Muscle of arm (tissue), 14 donors: Measurements from ENCODE around the gene PPP2R3B. TPM values are rescaled to one million over a fixed set of nuclear protein-coding genes. Genes with fewer than 3 reads are reported as not detected.
"Not testable (repeated sequence)": the region's sequence is repeated elsewhere in the genome, so short reads cannot be mapped to it uniquely, and the experiment has no call there.

ENCODE experiments used
- DNase-seq: peaks from one replicate; pipeline ENCODE4 v3.0.0-alpha.2; 2013
- long read RNA-seq, 11 donors: transcript quantifications; one replicate each; lab custom pipeline, GENCODE V29; 2026
- polyA plus RNA-seq, 12 donors: library from polyadenylated mRNA; unstranded; fragments of 120-200 nt; gene quantifications; one replicate each; pipeline ENCODE4 v1.2.1, GENCODE V29; 2013; ENCODE audit not compliant: insufficient read length in 12 of 12

The PPP2R3B gene, protein sequence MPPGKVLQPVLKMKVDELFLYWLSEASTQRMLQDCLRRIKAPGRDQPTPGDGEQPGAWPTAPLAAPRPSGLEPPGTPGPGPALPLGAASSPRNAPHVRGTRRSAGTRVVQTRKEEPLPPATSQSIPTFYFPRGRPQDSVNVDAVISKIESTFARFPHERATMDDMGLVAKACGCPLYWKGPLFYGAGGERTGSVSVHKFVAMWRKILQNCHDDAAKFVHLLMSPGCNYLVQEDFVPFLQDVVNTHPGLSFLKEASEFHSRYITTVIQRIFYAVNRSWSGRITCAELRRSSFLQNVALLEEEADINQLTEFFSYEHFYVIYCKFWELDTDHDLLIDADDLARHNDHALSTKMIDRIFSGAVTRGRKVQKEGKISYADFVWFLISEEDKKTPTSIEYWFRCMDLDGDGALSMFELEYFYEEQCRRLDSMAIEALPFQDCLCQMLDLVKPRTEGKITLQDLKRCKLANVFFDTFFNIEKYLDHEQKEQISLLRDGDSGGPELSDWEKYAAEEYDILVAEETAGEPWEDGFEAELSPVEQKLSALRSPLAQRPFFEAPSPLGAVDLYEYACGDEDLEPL
- polyA plus RNA-seq: 100 to 1,000 TPM in 11 of 12 donors, not detected in 1; 109 to 264 (median 171) TPM
- long read RNA-seq, donor 1, partial matches to known transcripts: 0 of 5 reads
- long read RNA-seq, donor 1, other reads (novel, unspliced or antisense): 0 of 5 reads
- long read RNA-seq, donor 2, transcript PPP2R3B-202 (13 exons, 2,151 nt): major isoform, 6 of 41 reads
- long read RNA-seq, donor 2, partial matches to known transcripts: 0 of 41 reads
- long read RNA-seq, donor 2, other reads (novel, unspliced or antisense): 34 of 41 reads
- long read RNA-seq, donor 3, partial matches to known transcripts: 6 of 29 reads
- long read RNA-seq, donor 3, other reads (novel, unspliced or antisense): 22 of 29 reads
- long read RNA-seq, donor 4, partial matches to known transcripts: 0 of 14 reads
- long read RNA-seq, donor 4, other reads (novel, unspliced or antisense): 13 of 14 reads
- long read RNA-seq, donor 5, partial matches to known transcripts: 10 of 62 reads
- long read RNA-seq, donor 5, other reads (novel, unspliced or antisense): 48 of 62 reads
- long read RNA-seq, donor 6, partial matches to known transcripts: 0 of 36 reads
- long read RNA-seq, donor 6, other reads (novel, unspliced or antisense): 34 of 36 reads
- long read RNA-seq, donor 7, partial matches to known transcripts: 0 of 17 reads
- long read RNA-seq, donor 7, other reads (novel, unspliced or antisense): 14 of 17 reads
- long read RNA-seq, donor 8, partial matches to known transcripts: 6 of 51 reads
- long read RNA-seq, donor 8, other reads (novel, unspliced or antisense): 43 of 51 reads
- long read RNA-seq, donor 9, partial matches to known transcripts: 0 of 13 reads
- long read RNA-seq, donor 9, other reads (novel, unspliced or antisense): 11 of 13 reads
- long read RNA-seq, donor 10, partial matches to known transcripts: 5 of 54 reads
- long read RNA-seq, donor 10, other reads (novel, unspliced or antisense): 46 of 54 reads
- long read RNA-seq, donor 11, partial matches to known transcripts: 0 of 32 reads
- long read RNA-seq, donor 11, other reads (novel, unspliced or antisense): 29 of 32 reads

- DNase-seq: peak; percentile 99
These were observed at the start of gene PPP2R3B for GRCh38 chrX:386768-387575. Gene PPP2R3B (minus strand): TSS chrX:386907. CDS start chrX:386691, 216 bp downstream.

DNA sequence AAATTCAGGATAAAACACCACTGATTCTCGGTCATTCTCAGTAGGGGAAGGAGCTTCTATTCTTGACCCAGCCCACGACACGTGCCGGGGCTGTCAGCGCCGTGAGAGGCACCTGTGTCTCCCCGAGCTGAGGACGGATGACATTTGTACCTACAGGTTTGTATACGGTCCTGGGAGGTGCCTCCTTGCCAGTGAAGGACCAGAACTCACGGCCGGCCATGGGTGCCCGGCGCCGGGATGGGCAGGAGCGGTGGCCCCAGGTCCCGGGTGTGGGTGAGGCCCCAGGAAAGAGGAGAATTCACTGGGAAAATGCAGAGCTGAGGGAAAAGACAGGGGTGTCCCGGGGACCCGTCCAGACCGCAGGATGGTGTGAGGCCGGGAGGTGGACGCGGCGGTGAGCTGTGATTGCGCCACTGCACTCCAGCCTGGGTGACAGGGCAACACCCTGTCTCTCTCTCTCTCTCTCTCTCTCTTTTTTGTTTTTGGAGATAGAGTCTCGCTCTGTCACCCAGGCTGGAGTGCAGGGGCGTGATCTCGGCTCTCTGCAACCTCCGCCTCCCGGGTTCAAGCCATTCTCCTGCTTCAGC lies 48.9 kb upstream of the PPP2R3B start:
- no peak for DNase-seq

DNA sequence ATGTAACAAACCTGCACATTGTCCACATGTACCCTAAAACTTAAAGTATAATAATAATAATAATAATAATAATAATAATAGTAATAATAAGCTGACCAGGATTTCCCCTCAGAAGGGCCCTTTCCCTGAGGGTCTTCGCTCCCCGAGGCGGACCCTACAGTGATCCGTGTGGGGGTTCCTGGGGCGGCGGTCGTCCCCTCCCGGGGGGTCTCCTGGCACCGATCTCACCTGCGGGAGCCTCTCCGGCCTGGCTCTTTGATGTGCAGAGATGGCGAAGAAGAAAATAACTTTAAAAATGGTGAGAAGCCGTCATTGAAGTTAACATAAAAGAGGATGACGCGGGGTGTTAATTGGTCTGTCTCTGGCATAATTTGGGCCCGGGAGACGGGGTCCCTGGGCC lies 48.2 kb upstream of the PPP2R3B start:
- DNase-seq: no peak

- DNase-seq: no peak
These were observed 47.1 kb upstream of the PPP2R3B start for GRCh38 chrX:433771-434170.

DNA sequence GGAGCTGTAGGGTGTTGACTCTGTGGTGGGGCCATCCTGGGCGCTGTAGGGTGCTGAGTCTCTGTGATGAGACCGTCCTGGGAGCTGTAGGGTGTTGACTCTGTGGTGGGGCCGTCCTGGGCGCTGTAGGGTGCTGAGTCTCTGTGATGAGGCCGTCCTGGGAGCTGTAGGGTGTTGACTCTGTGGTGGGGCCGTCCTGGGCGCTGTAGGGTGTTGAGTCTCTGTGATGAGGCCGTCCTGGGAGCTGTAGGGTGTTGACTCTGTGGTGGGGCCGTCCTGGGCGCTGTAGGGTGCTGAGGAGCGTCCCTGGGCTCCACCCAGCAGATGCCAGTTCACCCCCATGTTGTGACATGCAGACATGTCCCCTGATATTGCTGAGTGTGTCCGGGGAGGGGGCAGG lies 46.0 kb upstream of the PPP2R3B start:
- DNase-seq: not testable (repeated sequence)

GRCh38 chrX:431492-432111 lies 44.9 kb upstream of the PPP2R3B start:
- no peak for DNase-seq

DNA sequence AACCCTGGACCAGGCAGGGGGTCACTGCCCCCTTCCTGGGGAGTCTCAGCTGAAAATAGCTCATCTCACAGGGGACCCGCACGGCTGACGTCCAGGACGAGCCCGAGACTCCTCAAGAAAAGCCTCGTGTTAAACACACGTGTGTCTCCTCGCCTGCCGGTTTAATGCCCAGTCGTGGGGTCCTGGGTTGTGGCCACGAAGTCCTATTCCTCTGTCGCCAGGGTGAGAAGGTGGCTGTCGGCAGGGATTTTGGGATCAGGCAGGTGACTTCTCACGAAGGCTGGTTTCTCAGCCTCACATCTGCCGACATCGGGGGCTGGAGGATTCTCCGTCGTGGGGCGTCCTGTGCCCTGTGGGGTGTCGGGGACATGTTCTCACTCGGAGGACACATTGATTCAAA lies 44.3 kb upstream of the PPP2R3B start:
- no peak for DNase-seq

DNA sequence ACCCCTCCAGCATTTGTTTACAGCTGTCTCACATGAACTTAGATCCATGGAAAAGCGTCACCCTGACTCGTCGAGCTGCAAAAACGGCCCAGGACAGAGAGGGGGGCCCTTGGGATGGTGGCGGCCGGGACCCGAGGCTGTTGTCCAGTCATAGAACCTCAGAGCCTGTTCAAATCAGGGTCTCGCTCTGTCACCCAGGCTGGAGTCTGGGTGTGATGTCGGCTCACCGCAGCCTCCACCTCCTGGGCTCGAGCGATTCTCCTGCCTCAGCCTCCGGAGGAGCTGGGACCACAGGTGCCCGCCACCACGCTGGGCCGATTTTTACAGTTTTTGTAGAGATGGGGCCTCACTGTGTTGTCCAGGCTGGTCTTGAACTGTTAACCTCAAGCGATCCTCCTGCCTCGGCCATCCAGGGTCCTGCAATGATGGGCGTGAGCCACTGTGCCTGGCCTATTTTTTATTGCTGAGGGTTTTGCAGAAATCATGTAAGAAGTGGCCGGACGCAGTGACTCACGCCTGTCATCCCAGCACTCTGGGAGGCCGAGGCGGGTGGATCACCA lies 42.6 kb upstream of the PPP2R3B start:
- no peak for DNase-seq

- DNase-seq: peak; percentile 32
These were observed 41.4 kb upstream of the PPP2R3B start for GRCh38 chrX:427812-428725.

GRCh38 chrX:426881-427280 lies 40.2 kb upstream of the PPP2R3B start:
- no peak for DNase-seq

- no peak for DNase-seq
These were observed 38.3 kb upstream of the PPP2R3B start for GRCh38 chrX:425056-425455.

DNA sequence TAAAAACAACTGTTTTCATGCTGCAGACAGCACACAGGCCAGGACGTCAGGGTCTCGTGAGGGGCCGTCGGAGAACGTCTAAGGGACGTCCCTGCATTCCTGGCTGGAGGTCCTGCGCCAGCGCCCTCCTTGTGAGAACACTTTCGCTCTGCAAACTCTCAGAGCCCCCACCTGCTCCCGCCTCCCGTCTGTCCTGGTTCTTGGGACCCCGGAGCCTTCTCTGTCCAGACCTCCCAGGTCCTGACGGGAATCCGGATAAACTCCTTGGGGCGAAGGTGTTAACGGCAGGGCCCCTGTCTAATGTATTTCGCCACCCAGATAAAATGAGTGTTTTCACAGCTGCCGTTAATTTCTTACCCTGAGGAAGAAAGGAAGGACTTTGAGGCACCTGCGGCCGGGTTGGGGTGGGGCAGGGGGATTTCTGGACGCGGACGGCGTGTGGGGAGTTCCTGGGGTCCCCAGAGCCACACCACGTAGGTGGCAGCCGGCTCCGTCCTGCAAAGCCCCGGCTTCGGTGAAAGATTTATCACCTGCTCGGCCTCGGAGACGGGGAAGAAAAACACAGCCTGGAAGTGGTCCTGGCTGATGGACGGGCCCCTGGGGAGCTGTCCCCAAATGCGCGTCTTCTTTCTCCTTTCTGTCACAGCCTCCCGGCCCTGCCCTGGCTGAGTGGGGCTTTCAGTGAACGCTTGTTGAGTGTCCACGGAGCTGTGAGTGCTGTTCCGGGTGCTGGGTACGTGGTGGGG lies 35.1 kb upstream of the PPP2R3B start:
- no peak for DNase-seq

- no peak for DNase-seq
These were observed 34.0 kb upstream of the PPP2R3B start for GRCh38 chrX:420496-421223.

- DNase-seq: no peak
These were observed 32.4 kb upstream of the PPP2R3B start for GRCh38 chrX:418927-419729.

DNA sequence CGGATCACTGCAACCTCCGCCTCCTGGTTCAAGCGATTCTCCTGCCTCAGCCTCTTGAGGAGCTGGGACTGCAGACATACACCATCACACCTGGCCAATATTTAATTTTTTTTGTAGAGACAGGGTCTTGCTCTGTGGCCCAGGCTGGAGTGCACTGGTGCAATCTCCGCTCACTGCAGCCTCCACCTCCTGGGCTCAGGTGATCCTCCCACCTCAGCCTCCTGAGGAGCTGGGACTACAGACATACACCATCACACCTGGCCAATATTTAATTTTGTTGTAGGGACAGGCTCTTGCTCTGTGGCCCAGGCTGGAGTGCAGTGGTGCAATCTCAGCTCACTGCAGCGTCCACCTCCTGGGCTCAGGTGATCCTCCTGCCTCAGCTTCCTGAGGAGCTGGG lies 28.8 kb upstream of the PPP2R3B start:
- not testable (repeated sequence) for DNase-seq
